HepG2 (cell line): ENCODE results near the gene RTN4. TPM values are rescaled to one million over a fixed set of nuclear protein-coding genes. Genes with fewer than 3 reads are reported as not detected.

ENCODE experiments used
- ATAC-seq: fragments of 200-7000 bp; cut with Tn5 transposase; 3 replicates; pipeline ENCODE4 v1.9.1; 2020; ENCODE audit warnings: mild to moderate bottlenecking, moderate library complexity
- BruUV-seq: library from RNA; stranded (reverse); fragments of 400-500 nt; replicated peaks from 2 replicates; lab custom pipeline; 2021; lab: Mats Ljungman, UMichigan
- CTCF ChIA-PET: fragments of 300-600 bp; formaldehyde crosslinking; extraction: SDS; loops from one replicate; lab custom pipeline; 2021; ENCODE audit warnings: low total read pairs, inconsistent platforms, low intra/inter-chr PET ratio; lab: Yijun Ruan, JAX
- POLR2A ChIA-PET: fragments of 350-600 bp; sonication (Branson Sonifier 250); formaldehyde crosslinking; loops from one replicate; lab custom pipeline; 2020; ENCODE audit warnings: antibody characterized with exemption, inconsistent platforms; lab: Yijun Ruan, JAX
- DNase-seq: peaks from one replicate; pipeline ENCODE4 v3.0.0-alpha.2; 2015; ENCODE audit warnings: low spot score
- FAIRE-seq: peaks from 3 replicates; lab custom pipeline; 2011; peaks lifted over from hg19 to GRCh38; lab: Jason Lieb, UNC
- H2AFZ ChIP-seq: one replicate; pipeline ENCODE4 v1.6.1; 2011; ENCODE audit warnings: low read length, inconsistent platforms
- H3K27ac ChIP-seq: fragments of 300-600 bp; 3 replicates; pipeline ENCODE4 v1.8.0; 2011; ENCODE audit warnings: mixed run types, mild to moderate bottlenecking, mixed read lengths, low read length, inconsistent platforms; ENCODE audit not compliant: insufficient read depth; ENCODE audit errors: extremely low read length
- H3K27me3 ChIP-seq, 2 experiments: fragments of 200-600 bp in 1 of 2; 2 replicates in 1 of 2; 3 replicates in 1 of 2; pipeline versions ENCODE4 v1.6.0 to v1.8.0; 2011; ENCODE audit warnings: low read length in 2 of 2, mild to moderate bottlenecking in 2 of 2, moderate library complexity in 2 of 2, inconsistent platforms in 1 of 2; ENCODE audit not compliant: insufficient read depth in 2 of 2, control insufficient read depth in 1 of 2
- H3K36me3 ChIP-seq, 2 experiments: fragments of 200-600 bp in 1 of 2; replicated peaks in 1 of 2; 2 replicates in 1 of 2; 3 replicates in 1 of 2; pipeline versions ENCODE4 v1.5.1 to v1.8.0; 2011; ENCODE audit warnings: low read length in 2 of 2, inconsistent platforms in 1 of 2; ENCODE audit not compliant: insufficient read depth in 2 of 2, control insufficient read depth in 1 of 2
- H3K4me1 ChIP-seq: 2 replicates; pipeline ENCODE4 v1.5.1; 2012; ENCODE audit warnings: low read length, inconsistent platforms; ENCODE audit not compliant: insufficient read depth
- H3K4me2 ChIP-seq: 2 replicates; pipeline ENCODE4 v1.6.0; 2011; ENCODE audit warnings: low read depth, low read length, inconsistent platforms
- H3K4me3 ChIP-seq, 3 experiments: fragments of 200-600 bp in 1 of 3; sonication (generic), shearing (Covaris generic) in 1 of 3; replicated peaks in 1 of 3; 2 replicates each; pipeline ENCODE4 v1.5.1; 2011 to 2016; ENCODE audit warnings: low read length in 3 of 3, inconsistent platforms in 2 of 3, low read depth in 2 of 3, mild to moderate bottlenecking in 2 of 3, control low read depth in 1 of 3, mixed read lengths in 1 of 3; ENCODE audit not compliant: insufficient read depth in 1 of 3
- H3K79me2 ChIP-seq: one replicate; pipeline ENCODE4 v1.6.1; 2011; ENCODE audit warnings: low read length, inconsistent platforms; ENCODE audit not compliant: insufficient read depth
- H3K9ac ChIP-seq: 2 replicates; pipeline ENCODE4 v1.6.0; 2011; ENCODE audit warnings: mild to moderate bottlenecking, low read depth, low read length, inconsistent platforms; ENCODE audit not compliant: insufficient read depth
- H3K9me3 ChIP-seq: 2 replicates; pipeline ENCODE4 v1.5.1; 2012; ENCODE audit warnings: mild to moderate bottlenecking, low read length
- H4K20me1 ChIP-seq: 2 replicates; pipeline ENCODE4 v1.6.0; 2011; ENCODE audit warnings: inconsistent platforms, mild to moderate bottlenecking, low read length, moderate library complexity; ENCODE audit not compliant: insufficient read depth
- AKNA ChIP-seq: sonication (generic); formaldehyde crosslinking; IDR thresholded peaks from 2 replicates; pipeline ENCODE4 v1.4.0; 2020; ENCODE audit warnings: missing genetic modification reagents, borderline replicate concordance
- BATF2 ChIP-seq: sonication (generic); formaldehyde crosslinking; IDR thresholded peaks from 2 replicates; pipeline ENCODE4 v1.8.0; 2022; ENCODE audit warnings: mild to moderate bottlenecking, missing genetic modification reagents, moderate library complexity
- GTF3A ChIP-seq: sonication (generic); formaldehyde crosslinking; conservative IDR thresholded peaks from 2 replicates; pipeline ENCODE4 v1.4.0; 2020; ENCODE audit warnings: mild to moderate bottlenecking, missing genetic modification reagents
- HOXA9 ChIP-seq: sonication (generic); formaldehyde crosslinking; IDR thresholded peaks from 2 replicates; pipeline ENCODE4 v1.8.1; 2022; ENCODE audit warnings: missing genetic modification reagents, mild to moderate bottlenecking, moderate library complexity, borderline replicate concordance
- KDM5B ChIP-seq: sonication (generic); formaldehyde crosslinking; IDR thresholded peaks from 2 replicates; pipeline ENCODE4 v1.4.0; 2020; ENCODE audit warnings: missing genetic modification reagents, mild to moderate bottlenecking, borderline replicate concordance
- MAZ ChIP-seq, 2 experiments: sonication (generic) in 1 of 2; formaldehyde crosslinking in 1 of 2; IDR thresholded peaks; 2 replicates each; pipeline versions ENCODE4 v1.5.0 to v1.6.1; 2012 to 2020; ENCODE audit warnings: low read depth in 2 of 2, mild to moderate bottlenecking in 2 of 2, borderline replicate concordance in 1 of 2, improper control_type of control experiment in 1 of 2, low read length in 1 of 2, missing genetic modification reagents in 1 of 2, moderate library complexity in 1 of 2
- MTERF4 ChIP-seq: sonication (generic); formaldehyde crosslinking; IDR thresholded peaks from 2 replicates; pipeline ENCODE4 v1.8.0; 2023; ENCODE audit warnings: mild to moderate bottlenecking, missing genetic modification reagents
- NCOA1 ChIP-seq: sonication (generic); formaldehyde crosslinking; IDR thresholded peaks from 2 replicates; pipeline ENCODE4 v1.9.0; 2021; ENCODE audit warnings: missing genetic modification reagents
- RFX5 ChIP-seq: IDR thresholded peaks from 2 replicates; pipeline ENCODE4 v1.6.1; 2011; ENCODE audit warnings: low read depth, low read length, improper control_type of control experiment
- SMYD3 ChIP-seq: sonication (generic); formaldehyde crosslinking; IDR thresholded peaks from 2 replicates; pipeline ENCODE4 v1.8.1; 2023; ENCODE audit warnings: mild to moderate bottlenecking, missing genetic modification reagents
- ZFP41 ChIP-seq: sonication (generic); formaldehyde crosslinking; IDR thresholded peaks from 2 replicates; pipeline ENCODE4 v1.4.0; 2020; ENCODE audit warnings: mild to moderate bottlenecking, missing genetic modification reagents, borderline replicate concordance
- ZNF205 ChIP-seq: IDR thresholded peaks from 2 replicates; pipeline ENCODE4 v1.6.1; 2018; ENCODE audit warnings: missing biosample characterization, missing genetic modification reagents
- ZNF674 ChIP-seq: sonication (generic); formaldehyde crosslinking; IDR thresholded peaks from 2 replicates; pipeline ENCODE4 v1.5.0; 2020; ENCODE audit warnings: low read depth, mild to moderate bottlenecking, missing genetic modification reagents
- ZNF704 ChIP-seq: sonication (generic); formaldehyde crosslinking; IDR thresholded peaks from 2 replicates; pipeline ENCODE4 v1.8.1; 2023; ENCODE audit warnings: mild to moderate bottlenecking, inconsistent platforms, moderate library complexity, missing genetic modification reagents, borderline replicate concordance
- ZNF777 ChIP-seq: sonication (generic); formaldehyde crosslinking; IDR thresholded peaks from 2 replicates; pipeline ENCODE4 v1.4.0; 2020; ENCODE audit warnings: missing genetic modification reagents
- WGBS: methylation state at CpG from one replicate; pipeline ENCODE4 v1.1.6; 2017; ENCODE audit warnings: low lambda C conversion rate; 5-methylcytosine and 5-hydroxymethylcytosine counted together
- in situ Hi-C: cut with HindIII; loops from 2 replicates; pipeline ENCODE4 v1.10.0; 2017; ENCODE audit warnings: low pct_unique_long_range_greater_than_20kb; ENCODE audit not compliant: extremely low pct_ligation_motif_present
- intact Hi-C: fragments of 100-400 bp; cut with micrococcal nuclease; formaldehyde crosslinking; loops from one replicate; pipeline ENCODE4 v1.10.0; 2022; ENCODE audit not compliant: unreplicated experiment
- polyA plus RNA-seq, 8 experiments: library from polyadenylated mRNA; depleted of rRNA in 3 of 8; stranded (reverse) in 7 of 8; unstranded in 1 of 8; fragments of >200 nt; fragmentation: Illumina TruSeq in 4 of 8; extraction: Trizol in 4 of 8; gene quantifications; 2 replicates each; pipeline versions ENCODE4 v1.2.1 to v1.2.3, GENCODE V29; 2011 to 2016; ENCODE audit warnings: low read depth in 4 of 8, missing spikeins in 1 of 8, mixed read lengths in 1 of 8; ENCODE audit not compliant: insufficient read depth in 1 of 8
- total RNA-seq, 5 experiments: library from RNA; depleted of rRNA; stranded (reverse); fragments of >200 nt; fragmentation: Illumina TruSeq; extraction: Trizol; gene quantifications; 2 replicates each; pipeline ENCODE4 v1.2.3, GENCODE V29; 2016; ENCODE audit warnings: low read depth in 1 of 5

Gene RTN4
- total and polyA plus RNA-seq, 2 of the 13 experiments (the other 11 are each of a cell fraction or from before 2014, with no cell fraction given), result 98.4 to 133 TPM

GRCh38 chr2:55049821-55050099 is 491 bp downstream of the RTN4 start:
- Histone ChIP-seq H3K27ac (peak overlapping the region; percentile 84), H4K20me1 (peaks cover 30% of the 10 kb centered on the region), H3K4me3 (peak overlapping the region; percentile 87 to 97 (median 94)), H3K27me3 (no peaks in the 10 kb centered on the region; a peak in 1 of 5 replicates), H3K9me3 (no peaks in the 10 kb centered on the region), H3K36me3 (no peaks in the 10 kb centered on the region), H3K4me2 (peak overlapping the region; percentile 63), H2AFZ (no peak overlapping the region), H3K4me1 (peaks cover 47% of the 10 kb centered on the region), H3K79me2 (peaks cover 50% of the 10 kb centered on the region), H3K9ac (peak overlapping the region; percentile 86)
- ATAC-seq (peak; percentile 0; the same call in 2 of the 3 replicates), DNase-seq (no peak), FAIRE-seq (no peak)
- in situ Hi-C loops, result no loop called here
- CTCF ChIA-PET, result interaction anchor here (2.3 kb wide), 1 partner anchor 35 kb away, joined by 11 read pairs; no protein-coding TSS in a partner anchor
- POLR2A ChIA-PET, result interaction anchor here (0.7 to 2.6 kb wide), 20 partner anchors 8 to 568 kb away, joined by 3 to 18 read pairs (median 4); partner anchors contain the start of genes CCDC88A, CFAP36, CLHC1 and MTIF2
- intact Hi-C loops, result loop anchor here (1.0 to 10.0 kb wide), 4 partner anchors 34 to 373 kb away; partner anchors contain the start of genes CLHC1, MTIF2 and RPS27A
- no TSS peak for BruUV-seq
- no CpG with 5 or more reads among the region's 35 CpGs for WGBS
- TF ChIP-seq ZFP41 (CRISPR knock-in tag) (0 out of 2 replicates have a peak, but pooled peaks have one; percentile 3), ZNF777 (CRISPR knock-in tag) (peak; percentile 70), MTERF4 (CRISPR knock-in tag) (0 out of 2 replicates have a peak, but pooled peaks have one; percentile 2), ZNF205 (no peak), ZNF704 (CRISPR knock-in tag) (peak; percentile 41; the same call in 1 of the 2 replicates), BATF2 (CRISPR knock-in tag) (0 out of 2 replicates have a peak, but pooled peaks have one; percentile 19), SMYD3 (no peak), GTF3A (0 out of 2 replicates have a peak, but pooled peaks have one; percentile 16), AKNA (CRISPR knock-in tag) (no peak), RFX5 (no peak), ZNF674 (peak; percentile 71; the same call in 1 of the 2 replicates), HOXA9 (CRISPR knock-in tag) (0 out of 2 replicates have a peak, but pooled peaks have one; percentile 12), KDM5B (CRISPR knock-in tag) (0 out of 2 replicates have a peak, but pooled peaks have one; percentile 11), MAZ (IDR thresholded peaks at IDR 0.05; ENCODE audit: borderline replicate concordance, low read depth, low read length) (peak; percentile 0; the same call in 1 of the 2 replicates), MAZ (CRISPR knock-in tag; IDR thresholded peaks at IDR 0.05; ENCODE audit: low read depth) (no peak), NCOA1 (CRISPR knock-in tag) (peak; percentile 17; the same call in 1 of the 2 replicates)
